PC-9 (cell line): ENCODE data around the gene CAPN1. TPM values are rescaled to one million over a fixed set of nuclear protein-coding genes. Genes with fewer than 3 reads are reported as not detected.
A peak's percentile ranks its signal among the peaks of the same experiment; 100 is the strongest.

Experiments used
- BruUV-seq: library from RNA; stranded (reverse); fragments of 400-500 nt; replicated peaks from 2 replicates; lab custom pipeline; 2021; lab: Mats Ljungman, UMichigan
- CTCF ChIA-PET: fragments of 300-600 bp; sonication (Branson Sonifier 250); formaldehyde crosslinking; loops from one replicate; lab custom pipeline; 2022; ENCODE audit warnings: antibody characterized with exemption; lab: Charles Lee
- POLR2A ChIA-PET: fragments of 300-600 bp; sonication (Branson Sonifier 250); formaldehyde crosslinking; loops from one replicate; lab custom pipeline; 2022; ENCODE audit warnings: antibody characterized with exemption; ENCODE audit not compliant: unreplicated experiment; lab: Charles Lee
- DNase-seq, 2 experiments: peaks; one replicate each; pipeline versions ENCODE4 v3.0.0 to v3.0.0-alpha.2; 2015 to 2022; ENCODE audit warnings: mixed read lengths in 1 of 2
- H2AFZ ChIP-seq: fragments of 200-600 bp; sonication (generic); 2 replicates; pipeline ENCODE4 v1.8.1; 2017; ENCODE audit warnings: antibody characterized with exemption
- H3F3A ChIP-seq: fragments of 200-600 bp; sonication (generic); 2 replicates; pipeline ENCODE4 v1.8.1; 2017; ENCODE audit warnings: antibody characterized with exemption, mild to moderate bottlenecking, low read depth; ENCODE audit not compliant: insufficient read depth
- H3K27ac ChIP-seq: fragments of 200-600 bp; sonication (generic); 2 replicates; pipeline ENCODE4 v1.6.1; 2016; ENCODE audit warnings: mixed run types
- H3K27me3 ChIP-seq: fragments of 200-600 bp; sonication (generic); 2 replicates; pipeline ENCODE4 v1.6.1; 2016; ENCODE audit warnings: low read depth, mixed run types; ENCODE audit not compliant: insufficient read depth
- H3K36me3 ChIP-seq: fragments of 200-600 bp; sonication (generic); 2 replicates; pipeline ENCODE4 v1.6.1; 2016; ENCODE audit warnings: low read depth, mixed run types
- H3K4me1 ChIP-seq: fragments of 200-600 bp; sonication (generic); replicated peaks from 2 replicates; pipeline ENCODE4 v1.6.1; 2016; ENCODE audit warnings: mixed run types; ENCODE audit not compliant: insufficient read depth
- H3K4me2 ChIP-seq: fragments of 200-600 bp; sonication (generic); 2 replicates; pipeline ENCODE4 v1.6.1; 2017; ENCODE audit warnings: mixed run types
- H3K4me3 ChIP-seq: fragments of 200-600 bp; sonication (generic); 2 replicates; pipeline ENCODE4 v1.6.1; 2016; ENCODE audit warnings: mixed run types
- H3K79me2 ChIP-seq: fragments of 200-600 bp; sonication (generic); 2 replicates; pipeline ENCODE4 v1.6.1; 2017; ENCODE audit warnings: low read depth, mixed run types
- H3K9me2 ChIP-seq: fragments of 200-600 bp; sonication (generic); 2 replicates; pipeline ENCODE4 v1.8.1; 2017; ENCODE audit warnings: mild to moderate bottlenecking; ENCODE audit not compliant: insufficient read depth
- H3K9me3 ChIP-seq: fragments of 200-600 bp; sonication (generic); 2 replicates; pipeline ENCODE4 v1.8.1; 2016; ENCODE audit warnings: low read depth; ENCODE audit not compliant: insufficient read depth
- H4K20me1 ChIP-seq: fragments of 200-600 bp; sonication (generic); 2 replicates; pipeline ENCODE4 v1.8.1; 2017; ENCODE audit not compliant: insufficient read depth
- EZH2 ChIP-seq: fragments of 200-600 bp; sonication (generic); IDR thresholded peaks from 2 replicates; pipeline ENCODE4 v1.8.0; 2017; ENCODE audit warnings: antibody characterized with exemption, low read depth
- intact Hi-C: fragments of 100-400 bp; cut with micrococcal nuclease; formaldehyde crosslinking; loops from one replicate; pipeline ENCODE4 v1.10.0; 2022; ENCODE audit not compliant: unreplicated experiment
- total RNA-seq: library from RNA; stranded (reverse); gene quantifications from 2 replicates; pipeline ENCODE4 v1.2.3, GENCODE V29; 2021
- TF ChIP-seq, protein P1 (sequence below): fragments of 200-600 bp; sonication (generic); conservative IDR thresholded peaks from 2 replicates; pipeline ENCODE4 v1.6.1; 2017; ENCODE audit warnings: mixed run types, antibody characterized with exemption, mild to moderate bottlenecking, moderate library complexity

The CAPN1 gene
- total RNA-seq, 1 experiment from 2014 or later: 559 TPM

DNA sequence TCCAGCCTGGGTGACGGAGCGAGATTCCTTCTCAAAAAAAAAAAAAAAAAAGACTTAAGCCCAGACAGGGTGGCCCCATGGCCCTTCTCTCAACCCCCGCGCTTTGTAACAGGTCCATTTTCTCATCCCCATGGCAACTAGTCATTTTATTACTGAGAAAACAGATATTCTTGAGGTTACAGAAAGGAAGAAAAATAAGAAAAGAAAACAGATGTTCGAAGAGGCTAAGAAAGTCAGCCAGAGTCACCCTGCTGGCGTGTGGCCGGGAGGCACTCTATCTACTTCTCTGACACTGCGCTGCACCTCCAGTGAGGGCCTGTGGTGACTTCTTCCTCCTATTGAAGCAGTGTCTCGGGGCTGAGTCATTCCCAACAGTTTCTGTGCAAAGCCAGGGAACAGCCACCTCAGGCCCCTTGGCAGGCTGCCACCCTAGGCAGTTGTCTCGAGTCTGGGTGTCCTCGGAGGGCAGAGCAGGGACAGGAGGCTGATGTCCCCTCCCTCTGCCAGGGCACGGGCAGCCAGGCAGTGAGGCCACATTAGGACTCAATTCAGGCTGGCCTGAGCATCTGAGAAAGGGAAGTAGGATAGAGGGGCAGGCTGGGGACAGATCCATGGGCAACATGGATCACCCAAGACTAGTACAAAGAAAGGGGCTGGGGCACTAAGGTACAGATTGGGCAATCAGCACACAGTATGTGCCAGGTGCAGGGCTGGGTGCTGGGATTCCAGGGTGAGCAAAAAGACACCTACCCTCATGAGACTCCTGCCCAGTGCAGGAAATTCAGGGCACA, 31.0 kb upstream of the CAPN1 start:
- H3K4me3 ChIP-seq: peak overlapping the region; percentile 18; the same call in 1 of the 2 replicates
- H3K27ac ChIP-seq: peak overlapping the region; percentile 88
- no peaks in the 10 kb centered on the region for H3K9me2 ChIP-seq
- peak; percentile 99 to 100 for DNase-seq
- peak overlapping the region; percentile 66 for H3K4me2 ChIP-seq
- ChIA-PET CTCF (interaction anchor here (0.6 kb wide), 1 partner anchor 179 kb away, joined by 3 read pairs; no protein-coding TSS in a partner anchor), POLR2A (interaction anchor here (0.6 kb wide), 1 partner anchor 17 kb away, joined by 10 read pairs; no protein-coding TSS in a partner anchor)
- BruUV-seq: no TSS peak
- H3K79me2 ChIP-seq: no peaks in the 10 kb centered on the region
- H3K4me1 ChIP-seq: peaks cover 40% of the 10 kb centered on the region
- H4K20me1 ChIP-seq: no peaks in the 10 kb centered on the region
- no peaks in the 10 kb centered on the region for H3K27me3 ChIP-seq
- H2AFZ ChIP-seq: no peak overlapping the region; the same call in 1 of the 2 replicates
- no peaks in the 10 kb centered on the region for H3K36me3 ChIP-seq
- peaks cover 48% of the 10 kb centered on the region for H3F3A ChIP-seq
- intact Hi-C loops: loop anchor here (1.0 to 2.0 kb wide), 3 partner anchors 15 to 30 kb away; partner anchors contain the start of gene CAPN1
- no peaks in the 10 kb centered on the region for H3K9me3 ChIP-seq
- TF ChIP-seq, protein P1, sequence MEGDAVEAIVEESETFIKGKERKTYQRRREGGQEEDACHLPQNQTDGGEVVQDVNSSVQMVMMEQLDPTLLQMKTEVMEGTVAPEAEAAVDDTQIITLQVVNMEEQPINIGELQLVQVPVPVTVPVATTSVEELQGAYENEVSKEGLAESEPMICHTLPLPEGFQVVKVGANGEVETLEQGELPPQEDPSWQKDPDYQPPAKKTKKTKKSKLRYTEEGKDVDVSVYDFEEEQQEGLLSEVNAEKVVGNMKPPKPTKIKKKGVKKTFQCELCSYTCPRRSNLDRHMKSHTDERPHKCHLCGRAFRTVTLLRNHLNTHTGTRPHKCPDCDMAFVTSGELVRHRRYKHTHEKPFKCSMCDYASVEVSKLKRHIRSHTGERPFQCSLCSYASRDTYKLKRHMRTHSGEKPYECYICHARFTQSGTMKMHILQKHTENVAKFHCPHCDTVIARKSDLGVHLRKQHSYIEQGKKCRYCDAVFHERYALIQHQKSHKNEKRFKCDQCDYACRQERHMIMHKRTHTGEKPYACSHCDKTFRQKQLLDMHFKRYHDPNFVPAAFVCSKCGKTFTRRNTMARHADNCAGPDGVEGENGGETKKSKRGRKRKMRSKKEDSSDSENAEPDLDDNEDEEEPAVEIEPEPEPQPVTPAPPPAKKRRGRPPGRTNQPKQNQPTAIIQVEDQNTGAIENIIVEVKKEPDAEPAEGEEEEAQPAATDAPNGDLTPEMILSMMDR: no peak; the same call in 1 of the 2 replicates
- TF ChIP-seq EZH2: no peak

DNA sequence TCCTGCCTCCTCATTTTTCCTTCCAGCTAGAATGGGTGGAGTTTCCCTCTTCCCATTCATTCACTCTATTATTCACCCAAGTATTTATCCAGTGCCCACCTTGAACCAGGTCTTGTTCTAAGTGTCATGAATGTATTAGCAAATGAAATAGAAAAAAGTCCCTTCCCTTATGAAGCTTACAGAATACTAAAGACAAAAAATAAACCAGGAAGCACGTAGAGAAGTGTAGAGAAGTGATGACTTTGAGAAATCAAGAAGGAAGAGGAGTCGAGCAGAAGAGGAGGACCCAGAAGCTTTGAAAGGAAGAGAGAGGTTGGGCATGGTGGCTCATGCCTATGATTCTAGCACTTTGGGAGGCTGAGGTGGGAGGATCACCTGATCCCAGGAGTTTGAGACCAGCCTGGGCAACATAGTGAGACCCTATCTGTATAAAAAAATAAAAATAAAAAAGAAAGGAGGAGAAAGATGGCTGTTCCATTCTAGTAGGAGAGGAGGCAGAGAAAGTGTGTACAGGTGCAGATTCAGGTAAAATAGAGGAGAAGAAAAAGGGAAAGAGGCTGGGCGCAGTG, 30.3 kb upstream of the CAPN1 start:
- Histone ChIP-seq H3K4me2 (peak overlapping the region; percentile 66), H3K27me3 (no peaks in the 10 kb centered on the region), H3K9me3 (no peaks in the 10 kb centered on the region), H3K9me2 (no peaks in the 10 kb centered on the region), H3K4me1 (peaks cover 40% of the 10 kb centered on the region), H3F3A (peaks cover 55% of the 10 kb centered on the region), H2AFZ (no peak overlapping the region), H3K36me3 (no peaks in the 10 kb centered on the region), H4K20me1 (no peaks in the 10 kb centered on the region), H3K4me3 (peak overlapping the region; percentile 18; the same call in 1 of the 2 replicates), H3K79me2 (no peaks in the 10 kb centered on the region), H3K27ac (peak overlapping the region; percentile 88)
- no peak for DNase-seq
- ChIA-PET CTCF (interaction anchor here (0.6 kb wide), 1 partner anchor 179 kb away, joined by 3 read pairs; no protein-coding TSS in a partner anchor), POLR2A (interaction anchor here (0.6 kb wide), 2 partner anchors 16 to 182 kb away, joined by 10 to 13 read pairs; no protein-coding TSS in a partner anchor)
- intact Hi-C loops: loop anchor here (2.0 kb wide), 1 partner anchor 29 kb away; the partner anchor contains the start of gene CAPN1
- no peak for TF ChIP-seq EZH2
- TF ChIP-seq, protein P1: no peak
- no TSS peak for BruUV-seq

DNA sequence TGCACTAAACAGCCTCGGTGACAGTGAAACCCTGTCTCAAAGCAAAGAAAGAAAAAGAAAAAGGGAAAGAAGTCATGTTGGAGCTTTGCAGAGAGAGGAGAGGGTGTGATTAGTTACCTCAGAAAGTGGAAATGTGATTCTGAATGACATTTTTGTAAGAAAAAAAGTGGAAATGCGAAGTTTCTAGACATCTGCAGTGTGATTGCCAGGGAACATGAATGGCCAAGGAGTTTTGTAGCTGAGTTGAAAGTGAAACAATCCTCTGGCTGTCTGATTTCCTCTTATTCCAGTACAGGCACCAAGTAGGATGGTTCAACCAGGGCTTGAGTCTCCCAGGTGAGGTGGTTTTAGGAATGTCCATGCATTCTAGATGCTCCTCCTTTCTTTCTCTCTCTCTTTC, 29.6 kb upstream of the CAPN1 start:
- 0 out of 2 replicates have a peak overlapping the region, but pooled peaks have one; percentile 66 for H3K4me2 ChIP-seq
- H3K9me3 ChIP-seq: no peaks in the 10 kb centered on the region
- ChIA-PET CTCF (no interaction called here), POLR2A (interaction anchor here (0.6 kb wide), 1 partner anchor 183 kb away, joined by 13 read pairs; no protein-coding TSS in a partner anchor)
- H3K4me3 ChIP-seq: no peak overlapping the region
- H3F3A ChIP-seq: peaks cover 51% of the 10 kb centered on the region
- peaks cover 40% of the 10 kb centered on the region for H3K4me1 ChIP-seq
- H3K27ac ChIP-seq: peak overlapping the region; percentile 88
- H4K20me1 ChIP-seq: no peaks in the 10 kb centered on the region
- H3K9me2 ChIP-seq: no peaks in the 10 kb centered on the region
- no peaks in the 10 kb centered on the region for H3K36me3 ChIP-seq
- H3K79me2 ChIP-seq: no peaks in the 10 kb centered on the region
- TF ChIP-seq, protein P1: no peak
- no peak for TF ChIP-seq EZH2
- DNase-seq: no peak
- intact Hi-C loops: no loop called here
- 0 out of 2 replicates have a peak overlapping the region, but pooled peaks have one; percentile 32 for H2AFZ ChIP-seq
- H3K27me3 ChIP-seq: no peaks in the 10 kb centered on the region
- BruUV-seq: no TSS peak
